ENCODE measurements around the gene TLK1.

The TLK1 gene

DNA sequence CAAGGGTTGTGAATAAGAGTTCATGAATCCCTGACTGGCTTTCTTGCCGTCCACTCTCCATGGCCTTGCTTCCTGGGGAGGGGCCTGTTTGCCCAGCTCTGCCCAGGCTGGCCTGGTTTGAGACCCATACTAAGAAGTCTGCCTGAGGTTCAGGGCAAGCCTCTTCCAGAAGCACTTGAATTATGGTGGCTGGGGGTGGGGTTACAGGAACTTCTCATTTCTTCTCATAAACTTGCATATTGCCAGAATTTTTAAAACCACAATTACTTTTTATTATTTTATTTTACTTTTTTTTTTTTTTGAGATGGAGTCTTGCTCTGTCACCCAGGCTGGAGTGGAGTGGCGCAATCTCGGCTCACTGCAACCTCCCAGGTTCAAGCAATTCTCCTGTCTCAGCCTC is 189.6 kb downstream of the TLK1 start:
- TF ChIP-seq, protein P1, sequence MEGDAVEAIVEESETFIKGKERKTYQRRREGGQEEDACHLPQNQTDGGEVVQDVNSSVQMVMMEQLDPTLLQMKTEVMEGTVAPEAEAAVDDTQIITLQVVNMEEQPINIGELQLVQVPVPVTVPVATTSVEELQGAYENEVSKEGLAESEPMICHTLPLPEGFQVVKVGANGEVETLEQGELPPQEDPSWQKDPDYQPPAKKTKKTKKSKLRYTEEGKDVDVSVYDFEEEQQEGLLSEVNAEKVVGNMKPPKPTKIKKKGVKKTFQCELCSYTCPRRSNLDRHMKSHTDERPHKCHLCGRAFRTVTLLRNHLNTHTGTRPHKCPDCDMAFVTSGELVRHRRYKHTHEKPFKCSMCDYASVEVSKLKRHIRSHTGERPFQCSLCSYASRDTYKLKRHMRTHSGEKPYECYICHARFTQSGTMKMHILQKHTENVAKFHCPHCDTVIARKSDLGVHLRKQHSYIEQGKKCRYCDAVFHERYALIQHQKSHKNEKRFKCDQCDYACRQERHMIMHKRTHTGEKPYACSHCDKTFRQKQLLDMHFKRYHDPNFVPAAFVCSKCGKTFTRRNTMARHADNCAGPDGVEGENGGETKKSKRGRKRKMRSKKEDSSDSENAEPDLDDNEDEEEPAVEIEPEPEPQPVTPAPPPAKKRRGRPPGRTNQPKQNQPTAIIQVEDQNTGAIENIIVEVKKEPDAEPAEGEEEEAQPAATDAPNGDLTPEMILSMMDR (IDR thresholded peaks at IDR 0.05; ENCODE audit: insufficient read depth, low read depth, low read length, missing control alignments) = no peak
- no peak for DNase-seq (ENCODE audit: low read depth)
- no peak overlapping the region for H3K4me3 ChIP-seq (ENCODE audit: low read depth, low read length)

DNA sequence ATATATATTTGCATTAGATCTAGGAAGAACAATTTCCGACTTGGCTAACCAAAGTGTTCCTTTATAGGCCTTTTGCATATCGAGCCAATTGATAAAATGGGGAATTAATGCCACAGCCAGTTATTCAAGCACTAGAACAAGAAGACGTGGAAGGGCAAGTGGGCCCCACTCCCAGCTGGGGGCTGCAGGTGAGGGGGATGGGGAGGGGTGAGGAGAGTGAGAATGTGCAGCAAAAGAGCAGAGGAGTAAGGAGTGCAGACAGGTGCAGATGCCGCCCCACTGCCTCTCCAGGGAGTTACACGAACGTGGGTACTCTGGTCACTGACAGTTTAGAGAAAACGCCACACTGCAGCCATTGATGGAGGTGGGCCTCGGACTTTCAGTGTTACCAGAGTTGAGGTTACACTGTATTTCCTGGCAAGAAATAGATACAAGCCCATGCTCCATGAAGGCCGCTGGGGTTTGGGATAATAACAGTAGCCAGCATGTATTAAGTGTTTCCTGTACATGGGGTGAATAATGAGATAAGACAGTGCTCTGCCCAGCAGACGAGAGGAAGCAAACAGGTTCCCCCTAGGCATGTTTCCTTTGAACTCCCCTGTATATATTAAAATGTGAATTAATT is 190.7 kb downstream of the TLK1 start:
- DNase-seq (ENCODE audit: low read depth) = no peak
- no peak overlapping the region for H3K4me3 ChIP-seq (ENCODE audit: low read depth, low read length)
- TF ChIP-seq, protein P1 (IDR thresholded peaks at IDR 0.05; ENCODE audit: insufficient read depth, low read depth, low read length, missing control alignments) = no peak

DNA sequence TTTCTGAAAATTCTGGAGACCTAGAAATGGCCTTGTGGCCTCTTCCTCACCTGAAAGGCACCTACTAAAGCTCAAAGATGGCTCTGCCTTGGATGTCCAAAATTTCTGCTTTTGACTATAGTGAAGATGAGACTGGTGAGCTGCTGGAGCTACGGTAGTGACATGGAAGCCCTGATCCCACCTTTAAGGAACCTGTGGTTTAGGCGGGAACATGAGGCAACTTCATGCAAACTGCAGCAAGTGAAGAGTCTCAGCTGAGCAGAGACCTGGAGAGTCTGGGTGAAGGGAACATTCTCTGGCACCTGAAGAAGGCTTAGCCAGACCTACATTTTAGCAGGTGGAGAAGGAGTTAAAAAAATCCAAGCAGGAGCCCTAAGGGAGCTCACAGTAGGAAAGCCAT is 191.7 kb downstream of the TLK1 start:
- DNase-seq (ENCODE audit: low read depth) = no peak
- H3K4me3 ChIP-seq (ENCODE audit: low read depth, low read length) = no peak overlapping the region
- TF ChIP-seq, protein P1 (IDR thresholded peaks at IDR 0.05; ENCODE audit: insufficient read depth, low read depth, low read length, missing control alignments) = no peak

DNA sequence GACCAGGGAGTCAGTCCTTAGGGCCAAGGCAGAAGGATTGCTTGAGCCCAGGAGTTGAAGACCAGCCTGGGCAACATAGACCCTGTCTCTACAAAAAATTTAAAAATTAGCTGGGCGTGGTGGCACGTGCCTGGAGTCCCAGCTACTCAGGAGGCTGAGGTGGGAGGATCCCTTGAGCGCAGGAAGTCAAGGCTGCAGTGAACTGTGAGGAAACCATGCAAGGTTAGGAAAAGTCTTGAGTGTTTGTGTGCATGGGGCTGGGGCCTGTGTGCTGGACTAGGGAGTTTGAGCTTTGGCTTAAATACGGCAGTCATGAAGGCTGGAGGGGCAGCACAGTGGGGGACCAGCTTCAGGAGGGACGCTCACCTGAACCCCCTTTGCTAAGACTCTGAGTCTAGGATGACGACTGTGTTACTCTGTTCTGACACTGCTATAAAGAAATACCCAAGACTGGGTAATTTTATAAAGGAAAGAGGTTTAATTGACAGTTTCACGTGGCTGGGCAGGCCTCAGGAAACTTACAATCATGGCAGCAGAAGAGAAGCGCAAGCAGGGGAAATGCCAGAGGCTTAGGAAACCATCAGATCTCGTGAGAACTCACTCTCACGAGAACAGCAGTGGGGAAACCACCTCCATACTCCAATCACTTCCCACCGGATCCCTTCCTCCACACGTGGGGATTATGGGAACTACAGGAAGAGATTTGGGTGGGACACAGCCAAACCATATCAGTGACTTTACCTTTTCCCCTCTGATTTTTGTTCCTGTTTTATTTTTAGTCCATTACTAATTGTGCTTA is 192.3 kb downstream of the TLK1 start:
- TF ChIP-seq, protein P1 (IDR thresholded peaks at IDR 0.05; ENCODE audit: insufficient read depth, low read depth, low read length, missing control alignments) = no peak
- DNase-seq (ENCODE audit: low read depth) = no peak

DNA sequence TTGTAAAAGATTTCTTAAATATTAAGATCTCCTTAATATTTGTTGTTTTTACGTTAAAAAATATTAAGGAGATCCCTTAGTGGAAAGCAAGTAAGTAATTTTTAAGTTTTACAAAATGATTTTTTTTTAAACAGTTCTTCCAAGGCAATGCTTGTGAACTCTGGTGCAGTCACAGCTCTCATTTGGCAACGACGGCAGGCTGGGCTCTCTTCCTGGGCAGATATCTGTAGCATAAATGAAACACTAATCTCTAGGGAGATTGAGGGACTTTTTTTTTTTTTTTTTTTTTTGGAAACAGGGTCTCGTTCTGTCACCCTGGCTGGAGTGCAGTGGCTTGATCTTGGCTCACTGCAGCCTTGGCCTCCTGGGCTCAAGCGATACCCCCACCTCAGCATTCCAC is 193.1 kb downstream of the TLK1 start:
- no peak overlapping the region for H3K4me3 ChIP-seq (ENCODE audit: low read depth, low read length)
- TF ChIP-seq, protein P1 (IDR thresholded peaks at IDR 0.05; ENCODE audit: insufficient read depth, low read depth, low read length, missing control alignments) = no peak
- no peak for DNase-seq (ENCODE audit: low read depth)

More for the DNA sequence above, 192.3 kb downstream of the TLK1 start:
- H3K4me3 ChIP-seq (ENCODE audit: low read depth, low read length) = no peak overlapping the region

DNA sequence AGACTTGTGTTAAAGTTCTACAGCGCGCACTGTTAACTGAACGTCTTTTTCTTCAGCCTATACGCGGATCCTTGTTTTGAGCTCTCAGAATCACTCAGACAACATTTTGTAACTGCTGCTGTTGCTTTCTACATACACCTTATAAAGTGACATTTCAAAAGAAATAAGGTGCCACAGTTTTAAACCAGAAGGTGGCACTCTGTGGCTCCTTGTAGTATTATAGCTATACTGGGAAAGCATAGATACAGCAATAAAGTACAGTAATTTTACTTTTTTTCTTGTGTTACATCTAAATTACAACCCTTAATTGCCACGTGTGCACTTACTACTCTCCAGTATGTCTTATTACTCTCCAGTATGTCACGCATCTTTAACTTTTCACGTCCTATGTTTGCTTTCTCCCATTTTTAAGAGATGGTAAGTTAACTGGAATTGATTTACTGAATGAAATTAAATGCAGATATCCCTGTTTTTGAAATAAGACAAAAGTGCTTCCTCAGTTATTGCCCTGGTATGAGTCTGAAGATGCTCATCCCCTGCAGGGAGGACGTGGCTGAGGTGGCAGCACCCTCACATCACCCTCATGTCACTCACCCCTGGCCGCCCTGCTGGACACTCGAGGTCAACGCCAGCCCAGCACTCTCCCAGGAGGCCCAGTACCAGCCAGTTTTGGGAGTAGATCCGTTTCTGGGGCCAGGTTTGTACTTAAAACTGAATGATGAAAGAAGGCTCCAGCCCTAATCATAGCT is 193.9 kb downstream of the TLK1 start:
- TF ChIP-seq, protein P1 (IDR thresholded peaks at IDR 0.05; ENCODE audit: insufficient read depth, low read depth, low read length, missing control alignments) = no peak
- H3K4me3 ChIP-seq (ENCODE audit: low read depth, low read length) = no peak overlapping the region
- DNase-seq (ENCODE audit: low read depth) = no peak
